HG03064 (cell line): Measurements from ENCODE around the gene TRABD2B.

Experiments used
- ATAC-seq: cut with Tn5 transposase; IDR thresholded peaks from one replicate; pipeline ENCODE4 v1.9.1; 2021; ENCODE audit warnings: low read depth; ENCODE audit not compliant: unreplicated experiment

TRABD2B gene

GRCh38 chr1:47838562-47839432 lies 158.4 kb downstream of the TRABD2B start:
- no peak for ATAC-seq

DNA sequence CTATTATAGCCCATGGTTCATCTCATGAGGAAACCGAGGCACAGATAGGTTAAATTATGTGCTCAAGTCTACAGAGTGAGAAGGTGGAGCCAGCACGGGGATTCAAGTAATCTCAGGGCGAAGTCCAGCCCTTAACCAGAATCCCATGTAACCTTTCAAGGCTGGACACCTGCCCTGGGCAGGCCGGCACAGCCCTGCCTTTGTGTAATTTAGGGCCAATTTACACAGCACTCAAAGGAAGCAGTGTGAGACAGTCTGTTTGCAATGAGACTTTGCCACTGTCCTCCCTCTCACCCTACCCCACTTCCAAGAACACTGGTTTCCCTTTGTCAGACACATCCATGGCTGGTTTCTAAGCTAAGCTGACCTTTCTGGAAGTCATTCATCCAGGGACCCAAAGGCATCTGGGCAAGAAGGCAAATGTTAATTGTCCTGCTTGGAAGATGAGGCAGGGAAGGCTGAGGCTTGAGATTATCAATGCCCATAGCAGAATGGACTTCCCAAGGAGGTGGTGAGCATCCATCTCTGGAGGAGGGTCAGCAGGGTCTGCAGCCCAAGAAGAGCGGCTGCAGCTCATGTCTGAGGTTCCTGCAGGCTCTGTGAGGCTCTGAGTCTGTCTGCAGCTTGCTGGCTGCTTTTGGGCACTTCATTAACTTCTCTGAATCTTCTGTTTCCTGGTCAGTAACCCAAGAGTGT lies 159.2 kb downstream of the TRABD2B start:
- no peak for ATAC-seq

DNA sequence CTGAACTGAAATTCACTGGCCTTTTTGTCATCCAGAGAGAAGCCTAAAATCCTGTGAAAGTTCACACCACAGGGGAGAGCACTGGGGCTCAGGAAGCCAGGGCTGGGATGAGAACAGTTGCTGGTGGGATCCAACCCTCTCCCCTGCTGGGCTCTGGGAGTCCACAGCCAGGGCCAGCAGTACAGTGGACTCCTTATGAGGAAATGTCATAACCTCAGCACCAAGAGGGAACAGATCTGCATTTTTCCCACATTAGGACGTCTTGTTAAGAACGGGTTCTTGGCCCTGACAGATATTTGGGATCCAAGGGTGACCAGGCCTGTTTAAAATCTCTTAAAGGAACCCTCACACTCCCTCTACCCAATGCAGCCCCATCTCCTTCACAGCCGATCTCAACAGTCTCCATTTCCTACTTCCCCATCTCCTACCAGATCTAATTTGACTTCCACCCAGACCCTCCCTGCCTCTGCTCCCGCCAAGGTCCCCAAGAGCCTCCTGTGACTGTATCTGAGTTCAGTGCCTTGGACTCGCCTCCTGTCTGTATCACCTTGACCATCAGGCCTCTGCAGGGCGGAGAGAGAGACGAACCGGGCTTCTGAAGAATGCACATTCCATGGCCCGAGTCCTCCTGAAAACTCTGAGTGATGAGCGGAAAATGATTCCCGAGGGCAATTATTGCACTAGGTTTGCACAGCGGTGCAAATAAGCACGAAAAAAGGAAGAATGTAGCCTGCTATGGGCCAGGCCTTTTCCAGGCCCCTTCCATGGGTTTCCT lies 159.9 kb downstream of the TRABD2B start:
- ATAC-seq = no peak

GRCh38 chr1:47835409-47835808 lies 161.8 kb downstream of the TRABD2B start:
- no peak for ATAC-seq

- ATAC-seq = no peak
These were observed 162.9 kb downstream of the TRABD2B start for GRCh38 chr1:47834326-47834725.

- no peak for ATAC-seq
These were observed 166.4 kb downstream of the TRABD2B start for GRCh38 chr1:47830641-47831333.

DNA sequence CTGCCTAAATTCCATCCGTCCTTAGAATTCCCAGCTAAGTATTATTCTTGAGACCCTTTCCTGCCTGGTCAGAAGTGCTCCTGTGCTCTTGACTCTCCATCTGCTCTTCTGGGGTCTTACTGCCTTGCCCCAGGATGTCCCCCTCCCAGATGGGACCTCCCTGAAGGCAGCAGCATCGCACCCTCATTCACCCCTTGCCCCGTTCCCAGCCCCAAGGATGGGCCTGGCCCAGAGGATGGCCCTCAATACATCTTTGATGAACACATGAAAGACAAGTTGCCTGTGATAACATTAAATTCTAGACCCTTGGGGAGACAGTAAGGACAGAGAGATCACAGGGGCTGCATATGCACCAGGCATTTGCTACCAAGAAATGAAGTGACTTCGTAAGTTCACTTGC lies 167.2 kb downstream of the TRABD2B start:
- no peak for ATAC-seq

DNA sequence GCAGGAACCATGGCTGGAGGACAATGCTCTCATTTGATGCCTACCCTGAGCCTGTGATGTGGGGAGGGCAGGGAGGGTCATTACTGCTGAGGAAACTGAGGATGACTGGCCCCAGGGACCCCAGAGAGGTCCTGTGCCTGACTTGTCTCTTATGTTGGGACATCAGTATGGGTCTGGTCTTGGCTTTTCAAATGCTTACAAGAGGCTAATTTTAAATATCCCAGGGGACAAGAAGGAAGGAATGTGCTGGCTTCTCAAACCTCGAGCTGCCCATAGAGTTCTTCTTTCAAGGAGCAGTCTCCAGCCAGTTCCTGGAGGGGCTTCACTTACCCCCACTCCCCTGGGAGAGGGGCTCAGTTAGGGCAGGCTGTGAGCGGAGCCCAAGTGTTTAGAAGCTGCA lies 168.2 kb downstream of the TRABD2B start:
- no peak for ATAC-seq

DNA sequence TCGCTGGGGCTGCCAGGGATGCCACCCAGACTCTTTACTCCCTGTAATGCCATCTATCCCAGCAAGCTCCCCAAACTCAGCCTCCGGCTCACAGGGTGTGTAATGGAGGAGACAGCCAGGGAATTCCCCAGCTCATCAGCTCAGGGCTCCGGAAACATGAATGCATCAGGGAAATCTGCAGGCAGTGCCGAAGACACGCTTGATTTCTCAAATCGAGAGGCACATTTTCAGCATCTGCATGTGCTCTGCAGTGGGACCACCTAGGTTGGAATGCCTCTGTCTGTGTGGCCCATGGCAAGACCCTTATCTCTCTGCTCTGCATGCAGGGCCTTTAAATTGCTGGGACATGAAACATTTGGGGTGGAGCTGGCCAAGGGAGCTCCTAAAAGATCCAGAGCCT lies 170.1 kb downstream of the TRABD2B start:
- ATAC-seq = no peak

DNA sequence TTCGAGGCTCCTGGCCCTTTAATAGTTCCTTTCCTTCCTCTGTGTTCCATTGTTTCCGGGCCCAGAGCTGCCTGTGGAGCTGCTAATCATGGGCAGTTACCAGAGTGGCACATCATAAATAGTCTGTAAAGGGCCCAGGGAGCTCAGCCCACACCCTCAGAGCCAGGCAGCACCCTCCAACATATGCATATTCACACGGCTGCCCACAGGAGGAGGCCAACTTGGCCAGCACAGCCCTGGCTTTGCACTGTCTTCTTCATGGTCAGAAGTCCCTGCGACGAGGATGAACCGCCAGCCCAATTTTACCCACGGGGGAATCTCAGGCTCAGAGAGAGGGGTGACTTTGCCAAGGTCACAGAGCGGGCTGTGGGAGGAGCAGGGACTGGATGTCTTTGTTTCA lies 172.5 kb downstream of the TRABD2B start:
- no peak for ATAC-seq

DNA sequence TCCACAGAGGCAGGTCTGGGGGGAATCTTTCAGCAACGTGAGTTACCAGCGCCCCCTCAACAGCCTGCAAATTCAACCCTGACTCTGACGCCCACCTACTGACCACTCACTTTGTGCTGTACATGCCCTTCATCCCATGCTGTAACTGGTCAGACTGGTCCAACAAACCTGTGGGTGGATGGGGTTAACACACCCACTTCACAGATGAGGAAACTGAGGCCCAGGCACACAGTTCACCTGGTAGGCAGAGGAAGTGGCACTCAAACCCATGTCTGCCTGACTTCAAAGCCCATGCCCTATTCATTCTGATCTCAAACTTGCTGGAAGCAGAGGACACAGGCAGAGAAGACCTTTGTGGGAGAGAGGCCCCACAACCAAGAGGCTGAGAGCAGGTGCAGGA lies 172.9 kb downstream of the TRABD2B start:
- no peak for ATAC-seq

DNA sequence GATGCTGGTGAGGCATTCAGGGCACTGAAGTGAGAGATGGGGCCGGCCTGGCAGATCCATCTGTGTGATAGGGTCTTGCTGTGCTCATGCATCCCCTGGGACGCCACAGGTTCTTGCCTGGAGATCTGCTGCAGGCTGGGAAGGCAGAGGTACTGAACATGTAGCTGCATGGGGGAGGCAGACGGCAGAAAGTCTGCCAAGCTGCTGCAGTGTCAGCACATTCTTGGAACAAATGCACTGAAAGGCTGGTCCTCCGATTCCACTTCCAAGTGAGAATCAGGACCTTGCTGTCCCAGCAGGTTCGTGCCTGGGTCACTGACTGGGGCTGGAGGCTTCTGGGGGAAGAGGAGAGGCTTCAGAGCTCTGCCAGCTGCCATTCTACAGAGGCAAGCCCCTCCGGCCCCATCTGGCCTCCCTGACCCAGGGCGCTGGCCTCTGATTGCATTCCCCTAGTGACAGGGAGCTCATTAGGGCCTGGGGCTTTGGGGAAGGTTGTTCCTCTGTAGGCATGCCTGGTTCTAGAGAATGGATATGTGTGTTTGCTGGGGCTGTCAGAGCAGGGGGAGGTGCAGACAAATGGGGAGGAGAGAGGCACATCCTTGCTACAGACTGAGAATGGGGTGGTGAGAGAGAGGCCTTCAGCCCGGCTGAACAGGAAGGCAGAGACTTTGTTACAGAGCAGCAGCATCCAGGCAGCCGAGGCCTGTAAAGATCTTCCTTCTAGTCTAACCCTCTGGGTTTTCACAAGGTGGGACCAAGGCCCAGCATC lies 174.0 kb downstream of the TRABD2B start:
- ATAC-seq = no peak

- no peak for ATAC-seq
These were observed 175.4 kb downstream of the TRABD2B start for GRCh38 chr1:47821760-47822159.

- no peak for ATAC-seq
These were observed 177.7 kb downstream of the TRABD2B start for GRCh38 chr1:47819574-47819888.

DNA sequence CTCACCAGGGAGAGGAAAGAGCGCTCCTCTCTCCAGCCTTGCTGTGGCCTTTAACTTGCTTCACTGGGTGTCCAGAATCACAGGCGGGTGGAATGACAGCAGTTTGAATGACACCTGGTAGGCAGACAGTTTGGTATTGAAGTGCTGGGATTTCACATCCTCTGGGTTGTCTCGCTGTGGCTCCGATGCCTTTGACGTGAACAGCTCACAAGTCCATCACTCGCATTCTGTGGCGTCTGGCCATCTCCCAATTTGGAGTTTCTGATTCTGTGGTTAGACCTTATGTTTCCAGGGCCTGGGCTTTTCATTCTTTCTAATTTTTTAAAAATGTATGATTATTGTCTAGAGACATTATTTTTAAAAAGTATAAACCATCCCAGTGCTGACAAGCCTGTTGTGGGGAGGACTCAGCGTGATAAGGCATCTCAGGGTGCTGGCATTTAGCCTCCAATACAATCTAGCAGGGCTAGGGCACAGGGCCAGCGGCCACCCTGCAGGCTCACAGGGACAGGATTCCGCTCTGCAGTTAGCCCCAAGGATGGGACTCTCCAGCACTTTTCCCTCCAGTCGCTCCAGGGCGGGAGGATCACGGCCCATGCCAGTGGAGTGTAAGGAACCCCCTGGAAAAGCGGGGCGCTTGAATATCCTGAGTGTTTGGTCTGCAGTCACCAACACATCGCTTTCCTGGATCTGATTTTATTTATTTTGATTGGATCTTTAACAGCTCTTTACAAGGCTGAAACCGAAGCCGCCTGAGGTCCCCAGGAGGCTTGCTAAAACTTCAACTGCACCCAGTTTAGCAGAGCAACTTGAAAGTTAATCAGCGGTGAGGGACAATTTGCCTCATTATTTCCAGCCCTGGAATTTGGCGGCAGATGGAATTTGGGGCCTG lies 178.3 kb downstream of the TRABD2B start:
- no peak for ATAC-seq

DNA sequence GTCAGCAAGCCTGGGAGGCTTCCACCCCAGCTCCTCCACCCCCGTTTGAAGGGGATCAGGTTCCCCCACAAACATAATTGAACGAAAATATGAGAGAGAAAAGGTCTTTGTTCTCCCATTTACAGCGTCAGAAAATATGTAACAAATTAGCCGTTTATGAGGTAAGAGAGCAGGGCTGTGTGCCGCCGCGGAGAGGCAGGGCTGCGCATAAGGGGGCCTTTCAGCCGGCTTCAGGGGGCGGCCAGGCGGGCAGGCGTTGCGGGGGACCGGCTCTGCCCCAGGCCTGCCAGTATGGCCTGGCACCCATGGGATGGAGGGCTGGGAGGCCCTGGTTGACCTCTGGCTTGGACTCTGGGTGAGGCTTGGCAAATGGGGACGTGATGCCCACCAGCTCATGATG lies 179.3 kb downstream of the TRABD2B start:
- no peak for ATAC-seq

- no peak for ATAC-seq
These were observed 180.7 kb downstream of the TRABD2B start for GRCh38 chr1:47816325-47817071.

GRCh38 chr1:47814612-47815395 lies 182.4 kb downstream of the TRABD2B start:
- no peak for ATAC-seq
